ENCODE results near the gene IMPG2.

IMPG2 gene

GRCh38 chr3:101193957-101194356 lies 126.4 kb downstream of the IMPG2 start:
- no peak for TF ChIP-seq CTCF (IDR thresholded peaks at IDR 0.05; ENCODE audit: borderline replicate concordance, insufficient read depth, low read depth, low read length)
- no peak overlapping the region for H3K4me3 ChIP-seq (ENCODE audit: low read depth, low read length)

GRCh38 chr3:101189796-101190195 lies 130.6 kb downstream of the IMPG2 start:
- no peak for TF ChIP-seq CTCF (IDR thresholded peaks at IDR 0.05; ENCODE audit: borderline replicate concordance, insufficient read depth, low read depth, low read length)
- H3K4me3 ChIP-seq (ENCODE audit: low read depth, low read length), result no peak overlapping the region

GRCh38 chr3:101189176-101189575 lies 131.2 kb downstream of the IMPG2 start:
- H3K4me3 ChIP-seq (ENCODE audit: low read depth, low read length), result no peak overlapping the region
- TF ChIP-seq CTCF (IDR thresholded peaks at IDR 0.05; ENCODE audit: borderline replicate concordance, insufficient read depth, low read depth, low read length), result no peak

- no peak for TF ChIP-seq CTCF (IDR thresholded peaks at IDR 0.05; ENCODE audit: borderline replicate concordance, insufficient read depth, low read depth, low read length)
- no peak overlapping the region for H3K4me3 ChIP-seq (ENCODE audit: low read depth, low read length)
Measured at GRCh38 chr3:101185341-101185740, 135.0 kb downstream of the IMPG2 start.

GRCh38 chr3:101184111-101184510 lies 136.3 kb downstream of the IMPG2 start:
- H3K4me3 ChIP-seq (ENCODE audit: low read depth, low read length), result no peak overlapping the region
- TF ChIP-seq CTCF (IDR thresholded peaks at IDR 0.05; ENCODE audit: borderline replicate concordance, insufficient read depth, low read depth, low read length), result no peak

- TF ChIP-seq CTCF (IDR thresholded peaks at IDR 0.05; ENCODE audit: borderline replicate concordance, insufficient read depth, low read depth, low read length), result no peak
- H3K4me3 ChIP-seq (ENCODE audit: low read depth, low read length), result no peak overlapping the region
Measured at GRCh38 chr3:101183151-101183550, 137.2 kb downstream of the IMPG2 start.

GRCh38 chr3:101182734-101183133 lies 137.6 kb downstream of the IMPG2 start:
- TF ChIP-seq CTCF (IDR thresholded peaks at IDR 0.05; ENCODE audit: borderline replicate concordance, insufficient read depth, low read depth, low read length), result no peak
- H3K4me3 ChIP-seq (ENCODE audit: low read depth, low read length), result no peak overlapping the region

All from GM12875 (cell line).